Ramos (cell line): ENCODE results near the gene CNOT4.
"Not testable (repeated sequence)": the region's sequence is repeated elsewhere in the genome, so short reads cannot be mapped to it uniquely, and the experiment has no call there.

Source experiments
- in situ Hi-C: fragments of 300-500 bp; cut with MboI; formaldehyde crosslinking; loops from one replicate; pipeline ENCODE4 v1.14.3; 2022; ENCODE audit warnings: low sequenced_read_pairs; ENCODE audit not compliant: unreplicated experiment

CNOT4 gene

DNA sequence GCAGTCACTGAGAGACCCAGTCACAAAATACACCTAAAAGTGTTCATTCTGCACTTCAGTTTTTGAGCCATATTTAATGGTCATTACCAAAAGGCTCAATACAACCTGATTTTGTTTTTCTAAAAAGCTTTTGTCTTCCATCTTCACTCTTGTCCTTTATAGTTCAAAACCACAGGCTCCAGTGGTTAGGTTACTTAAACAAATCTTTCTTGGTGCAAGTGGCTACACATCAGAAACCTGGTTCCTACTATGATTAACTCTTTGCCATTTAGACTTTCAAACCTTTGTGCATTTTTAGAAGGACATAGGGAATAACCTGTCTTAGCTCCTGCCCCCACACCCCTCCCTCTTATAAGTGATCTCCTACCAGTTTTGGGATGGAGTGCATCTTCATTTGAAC is 140.5 kb downstream of the CNOT4 start:
- in situ Hi-C loops, result no loop called here

DNA sequence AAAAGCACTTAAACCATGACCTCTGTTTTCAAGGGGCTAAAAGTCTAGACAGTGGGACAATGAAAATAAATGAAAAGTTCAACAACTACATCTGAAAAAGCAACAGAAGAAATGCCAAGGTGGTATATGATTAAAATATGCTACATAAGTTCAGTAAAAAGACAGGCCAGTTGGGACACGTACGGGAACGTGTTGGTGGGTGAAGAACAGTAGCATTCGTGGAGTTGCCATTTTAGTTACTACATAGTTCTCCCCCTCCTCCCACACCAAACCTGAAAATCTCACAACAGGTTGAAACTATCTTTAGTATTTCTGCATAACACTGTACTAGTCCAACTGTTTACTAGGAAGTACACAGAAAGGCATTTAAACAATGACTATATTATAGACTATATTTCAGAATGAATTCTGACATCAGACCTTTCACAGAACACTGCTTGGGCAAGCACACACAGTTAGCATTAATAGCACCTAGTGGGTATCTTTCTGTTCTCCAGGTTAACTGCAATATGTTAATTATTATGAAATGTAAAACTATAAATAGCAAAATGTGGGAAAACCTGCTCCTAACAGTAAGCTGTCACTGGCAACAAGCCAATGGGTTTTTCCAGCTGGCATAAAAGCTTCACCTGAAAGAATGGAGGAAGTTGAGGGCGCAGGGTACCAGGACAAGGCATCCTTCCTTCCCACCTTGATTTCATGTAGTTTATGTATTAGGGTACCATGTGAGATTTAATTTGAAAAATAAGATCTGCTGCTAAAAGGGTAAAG is 141.3 kb downstream of the CNOT4 start:
- in situ Hi-C loops, result no loop called here

DNA sequence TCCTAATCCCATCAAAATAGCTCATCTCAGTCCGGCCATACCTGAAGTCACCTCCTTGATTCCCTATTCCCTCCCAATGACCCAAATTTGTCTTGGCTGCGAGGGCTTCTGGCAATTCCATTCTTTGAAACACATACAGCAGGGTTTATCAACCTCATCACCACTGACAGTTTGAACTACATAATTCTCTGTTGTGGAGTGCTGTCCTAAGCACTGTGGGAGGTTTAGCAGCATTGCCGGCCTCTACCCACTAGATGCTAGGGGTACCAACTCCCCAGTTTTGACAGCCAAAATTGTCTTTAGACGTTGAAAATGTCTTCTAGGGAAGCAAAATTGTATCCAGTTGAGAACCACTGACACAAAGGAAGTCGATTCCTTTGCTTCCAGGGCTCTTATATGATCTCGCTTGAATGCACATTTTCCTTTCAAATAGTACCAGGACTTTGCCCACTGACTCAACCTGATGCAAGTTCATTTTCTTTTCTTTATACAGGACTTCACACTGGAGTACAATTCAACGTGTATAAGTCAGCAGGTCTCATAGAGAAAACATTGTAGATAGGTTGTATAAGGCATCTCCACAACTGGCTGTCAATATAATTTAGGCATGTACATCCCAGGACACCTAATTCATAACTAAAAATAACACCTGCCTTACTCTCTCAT is 142.9 kb downstream of the CNOT4 start:
- in situ Hi-C loops, result no loop called here

DNA sequence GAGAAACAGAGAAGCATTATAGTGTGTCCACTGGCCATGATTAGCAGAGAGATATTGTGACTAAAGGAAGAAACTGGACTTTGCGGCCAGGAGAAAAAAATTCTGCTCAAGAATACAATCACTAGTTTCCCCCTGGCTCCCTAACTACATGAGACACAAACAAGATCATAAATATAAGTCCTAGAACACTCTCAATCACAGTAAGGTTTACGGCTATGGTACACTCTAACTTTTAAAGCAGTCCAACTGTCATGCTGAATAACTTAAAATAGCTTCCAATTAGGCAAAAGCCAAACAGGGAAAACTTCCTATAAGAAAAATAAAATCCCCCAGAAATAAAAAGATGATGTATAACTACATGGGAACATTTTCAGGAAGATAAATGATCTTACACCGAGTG is 144.2 kb downstream of the CNOT4 start:
- in situ Hi-C loops, result no loop called here

DNA sequence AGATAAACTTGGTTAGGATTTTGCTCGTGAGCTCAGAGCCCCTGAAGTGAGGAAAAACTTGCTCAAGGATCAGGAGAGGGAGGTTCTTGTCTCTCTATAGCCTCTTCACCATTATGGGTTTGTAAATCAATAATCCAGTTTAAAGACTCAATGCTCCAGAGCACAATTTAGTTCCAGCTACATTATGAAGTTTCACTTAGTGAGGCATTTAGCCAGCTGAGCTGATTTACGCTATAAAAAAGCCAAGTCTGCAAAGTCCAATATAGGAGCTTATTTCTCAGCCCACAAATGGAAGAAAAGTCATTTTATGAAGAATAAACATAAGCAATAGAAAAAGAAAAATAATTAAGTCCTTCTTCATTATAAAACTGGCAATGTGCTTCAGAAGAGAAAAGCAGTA is 145.7 kb downstream of the CNOT4 start:
- in situ Hi-C loops, result no loop called here

DNA sequence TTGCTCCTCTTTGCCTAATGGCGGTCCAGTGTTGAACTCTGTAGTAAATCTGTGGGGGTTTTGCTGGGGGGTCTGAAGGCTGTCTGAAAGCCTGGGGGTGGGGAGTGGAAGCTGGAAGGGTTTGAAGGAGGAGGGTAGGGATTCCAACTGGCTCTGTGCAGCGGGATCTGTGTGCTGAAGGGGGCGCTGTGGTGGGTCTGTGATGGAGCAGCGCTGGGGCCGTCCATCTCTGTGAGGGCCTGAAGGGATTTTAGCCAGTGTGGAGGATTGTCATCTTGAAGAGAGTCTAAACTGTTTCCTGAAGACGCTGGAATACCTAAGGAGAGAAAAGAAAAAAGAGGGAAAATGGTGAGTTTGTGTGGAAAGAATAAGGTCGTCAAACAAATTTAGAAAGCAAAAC is 147.0 kb downstream of the CNOT4 start:
- in situ Hi-C loops, result no loop called here

DNA sequence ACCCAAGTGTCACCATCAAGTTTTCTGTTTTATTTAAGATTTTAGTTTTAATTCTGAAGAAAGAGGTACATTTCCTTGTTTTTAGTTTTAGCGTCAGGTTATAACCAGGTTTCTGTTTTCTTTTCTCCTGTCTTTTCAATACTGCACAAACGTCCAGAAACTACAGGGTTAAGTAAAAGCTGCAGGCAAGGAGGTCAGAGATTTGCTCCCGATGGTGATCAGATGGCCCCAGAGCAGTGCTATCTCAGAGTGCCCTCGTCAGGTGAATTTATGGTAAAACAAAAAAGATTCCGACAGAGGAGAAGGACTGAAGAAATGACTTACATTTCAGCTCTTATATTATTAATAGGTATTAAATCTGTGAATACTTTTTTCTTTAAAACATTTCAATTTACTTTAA is 148.1 kb downstream of the CNOT4 start:
- in situ Hi-C loops, result no loop called here

DNA sequence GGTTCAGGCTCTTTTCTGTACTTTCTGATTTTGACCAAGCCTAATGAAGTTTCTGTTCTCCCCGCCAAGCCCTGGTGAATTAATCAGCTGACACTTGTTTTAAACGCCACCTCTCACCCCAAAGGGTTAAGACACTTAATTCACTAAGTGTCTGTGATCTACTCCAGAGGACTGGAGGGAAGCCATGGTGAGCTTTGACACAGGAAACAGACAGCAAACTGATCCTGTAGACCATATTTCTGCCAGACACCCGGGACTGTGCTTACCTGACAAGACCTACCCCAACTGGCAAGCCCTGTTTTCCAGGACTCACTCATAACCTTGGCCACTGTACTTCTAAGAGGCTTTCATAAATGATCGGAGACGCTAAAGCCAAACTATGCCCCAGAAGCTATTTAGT is 150.3 kb downstream of the CNOT4 start:
- in situ Hi-C loops, result loop anchor here (5.0 kb wide), 1 partner anchor 82 kb away; no protein-coding TSS in a partner anchor

DNA sequence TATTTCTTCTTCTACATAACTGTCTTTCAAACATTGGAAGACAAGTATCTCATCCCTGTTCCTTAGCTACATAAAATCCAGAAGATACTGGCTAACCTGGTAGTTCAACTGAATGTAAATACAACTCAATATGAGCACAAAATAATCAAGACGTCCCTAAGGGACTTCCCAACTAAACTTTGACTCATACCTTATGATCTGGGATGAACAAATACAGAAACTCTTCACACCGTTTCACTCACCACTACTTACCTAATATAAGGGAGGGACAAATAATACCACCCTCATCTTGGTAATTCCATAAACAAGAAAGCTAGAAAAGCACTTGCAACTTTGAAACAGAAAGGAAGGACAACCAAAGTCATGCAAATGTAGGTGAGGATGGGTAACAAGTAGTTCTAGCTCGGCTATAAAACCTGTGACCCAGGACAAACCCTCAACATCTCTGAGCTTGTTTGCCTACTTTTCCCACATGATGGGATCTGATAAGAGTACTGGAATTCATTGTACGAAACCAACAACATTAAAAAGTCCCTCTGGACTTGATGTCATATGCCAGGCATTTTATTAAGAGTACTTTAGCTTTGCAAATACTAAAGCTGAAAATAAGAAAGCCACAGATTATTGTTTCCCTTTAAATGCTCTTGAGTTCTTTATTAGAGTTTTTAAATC is 154.4 kb downstream of the CNOT4 start:
- in situ Hi-C loops, result loop anchor here (5.0 kb wide), 1 partner anchor 78 kb away; no protein-coding TSS in a partner anchor

DNA sequence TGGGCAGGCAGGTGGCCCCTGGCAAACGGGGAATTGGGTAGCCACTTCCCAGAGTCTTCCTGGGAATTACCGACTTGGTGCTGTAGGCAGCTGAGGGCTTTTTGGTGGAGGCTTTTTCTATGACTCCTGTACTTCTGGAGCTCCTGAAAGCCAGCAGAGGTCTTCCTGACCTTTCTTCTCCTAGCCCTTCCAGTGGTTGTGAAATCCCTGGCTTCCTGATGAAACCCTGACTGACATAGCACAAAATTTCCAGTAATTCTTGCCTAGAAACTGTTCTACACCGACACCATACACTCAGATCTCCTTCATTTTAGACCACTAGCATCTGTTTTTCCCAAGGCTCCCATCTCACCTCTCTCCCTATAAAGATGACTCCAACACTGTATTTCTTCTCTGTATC is 156.1 kb downstream of the CNOT4 start:
- in situ Hi-C loops, result no loop called here

DNA sequence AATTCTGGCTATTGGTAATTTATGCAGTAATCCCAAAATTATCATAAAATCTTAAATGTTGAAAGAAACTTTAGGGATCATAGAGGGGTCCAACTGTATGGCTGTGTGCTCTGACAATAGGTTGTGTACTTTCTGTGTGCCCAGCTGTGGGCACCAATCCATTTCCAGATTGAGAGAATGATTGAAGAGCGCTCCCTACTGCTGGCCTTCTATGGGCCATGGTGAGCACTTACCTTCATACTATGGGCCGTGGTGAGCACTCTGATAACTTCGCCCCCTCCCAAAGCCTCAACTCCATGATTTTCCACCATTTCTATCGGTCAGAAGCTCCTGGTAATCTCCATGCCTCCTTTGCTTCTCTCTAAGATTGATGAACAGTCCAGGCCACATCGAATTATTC is 157.6 kb downstream of the CNOT4 start:
- in situ Hi-C loops, result no loop called here

DNA sequence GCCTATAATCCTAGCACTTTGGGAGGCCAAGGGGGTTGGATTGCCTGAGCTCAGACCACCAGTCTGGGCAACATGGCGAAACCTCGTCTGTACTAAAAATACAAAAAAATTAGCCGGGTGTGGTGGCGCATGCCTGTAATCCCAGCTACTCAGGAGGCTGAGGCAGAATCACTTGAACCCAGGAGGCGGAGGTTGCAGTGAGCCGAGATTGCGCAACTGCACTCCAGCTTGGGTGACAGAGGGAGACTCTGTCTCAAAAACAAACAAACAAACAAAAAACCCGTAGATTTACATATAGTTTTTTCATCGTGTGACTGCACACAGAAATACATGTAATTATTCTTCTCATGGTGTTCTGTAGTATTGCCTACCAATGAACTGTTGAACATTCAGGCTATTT is 158.8 kb downstream of the CNOT4 start:
- in situ Hi-C loops, result not testable (repeated sequence)

DNA sequence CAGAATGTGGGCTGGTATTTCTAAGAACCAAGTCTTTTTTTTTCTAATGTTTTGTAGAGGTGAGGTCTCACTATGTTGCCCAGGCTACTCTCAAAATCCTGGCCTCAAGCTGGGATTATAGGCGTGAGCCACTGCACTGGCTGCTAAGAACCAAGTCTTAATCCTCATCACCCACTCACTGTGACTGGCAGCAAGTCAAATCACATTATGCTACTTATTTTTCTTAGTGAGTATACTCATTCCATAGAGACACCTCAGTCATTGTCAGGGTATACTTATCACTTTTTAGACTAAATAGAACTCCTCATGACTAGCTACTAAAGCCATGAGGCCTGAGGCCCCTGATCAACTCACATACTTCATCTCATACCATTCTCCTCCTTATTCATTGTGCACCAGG is 160.2 kb downstream of the CNOT4 start:
- in situ Hi-C loops, result no loop called here

DNA sequence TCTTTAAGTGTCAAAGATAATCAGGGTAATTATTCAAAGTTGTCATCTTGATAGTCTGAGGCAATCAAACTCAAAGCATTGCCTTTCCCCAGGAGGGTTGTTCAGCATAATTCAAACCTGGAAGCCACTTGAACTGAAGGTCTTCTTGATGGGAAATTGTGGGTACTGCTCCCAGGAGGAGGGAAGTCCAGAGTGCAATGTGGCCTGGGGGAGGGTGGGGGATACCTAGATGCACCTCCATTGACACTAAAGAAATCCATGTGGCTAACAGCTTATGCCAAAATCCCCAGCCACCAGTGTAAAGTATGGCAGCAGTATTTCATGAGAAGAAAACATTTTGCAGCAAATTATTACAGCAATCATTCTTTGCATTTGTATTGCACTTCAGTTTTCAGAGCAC is 161.4 kb downstream of the CNOT4 start:
- in situ Hi-C loops, result no loop called here

DNA sequence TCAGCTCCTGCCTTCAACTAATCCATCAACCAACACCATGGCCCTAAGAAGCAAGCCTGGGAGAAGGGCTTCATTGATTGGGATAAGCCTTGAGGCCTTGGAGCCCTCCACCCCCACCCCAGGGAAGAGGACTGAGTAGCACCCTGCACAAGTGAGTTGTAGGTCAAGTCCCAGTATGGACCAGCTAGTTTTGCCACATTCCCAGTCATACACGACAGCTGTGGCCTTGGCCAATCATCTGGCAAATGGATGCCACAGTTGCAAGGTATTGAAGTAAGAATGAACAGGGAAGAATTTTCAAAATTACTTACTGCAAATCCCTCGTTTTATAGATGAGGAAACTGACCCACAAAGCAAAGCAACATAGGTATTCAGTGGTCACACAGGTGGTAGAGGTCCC is 166.5 kb downstream of the CNOT4 start:
- in situ Hi-C loops, result no loop called here

DNA sequence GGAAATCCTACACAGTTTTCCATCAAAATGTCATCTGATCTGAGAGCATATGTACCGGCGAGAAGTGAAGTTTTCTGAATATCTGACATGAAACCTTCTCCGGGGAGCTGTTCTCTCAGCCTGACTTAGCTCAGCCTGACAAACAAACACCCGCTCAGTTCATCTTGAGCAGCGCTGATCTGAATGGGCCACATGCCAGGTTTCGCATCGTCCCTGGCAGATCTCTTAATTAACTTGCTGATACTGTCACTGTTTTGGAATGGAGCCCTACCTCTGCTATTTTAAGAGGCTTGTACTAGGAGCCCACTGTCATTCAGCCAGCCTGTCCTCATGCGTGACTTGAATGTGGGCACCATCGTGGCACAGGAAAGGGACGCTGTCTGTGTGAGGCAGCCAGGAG is 167.0 kb downstream of the CNOT4 start:
- in situ Hi-C loops, result no loop called here

DNA sequence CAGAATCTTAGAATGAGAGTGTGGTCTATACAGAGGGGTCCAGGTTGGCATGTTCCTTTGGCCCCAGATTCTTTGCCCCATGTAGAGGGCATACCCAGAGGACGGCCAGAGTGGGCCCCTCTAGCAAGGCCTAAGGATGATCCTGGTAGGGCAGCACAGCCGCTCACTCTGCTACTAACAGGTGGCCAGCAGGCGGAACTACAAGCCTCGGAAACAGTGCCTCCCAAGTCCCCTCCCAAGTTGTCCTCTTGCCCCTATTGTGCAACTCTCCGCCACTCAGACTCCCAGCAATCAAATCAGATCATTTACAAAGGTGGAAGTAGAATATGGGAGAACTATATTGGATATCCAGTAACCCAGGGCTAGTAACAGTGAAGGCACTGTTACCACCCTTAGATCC is 168.9 kb downstream of the CNOT4 start:
- in situ Hi-C loops, result no loop called here

DNA sequence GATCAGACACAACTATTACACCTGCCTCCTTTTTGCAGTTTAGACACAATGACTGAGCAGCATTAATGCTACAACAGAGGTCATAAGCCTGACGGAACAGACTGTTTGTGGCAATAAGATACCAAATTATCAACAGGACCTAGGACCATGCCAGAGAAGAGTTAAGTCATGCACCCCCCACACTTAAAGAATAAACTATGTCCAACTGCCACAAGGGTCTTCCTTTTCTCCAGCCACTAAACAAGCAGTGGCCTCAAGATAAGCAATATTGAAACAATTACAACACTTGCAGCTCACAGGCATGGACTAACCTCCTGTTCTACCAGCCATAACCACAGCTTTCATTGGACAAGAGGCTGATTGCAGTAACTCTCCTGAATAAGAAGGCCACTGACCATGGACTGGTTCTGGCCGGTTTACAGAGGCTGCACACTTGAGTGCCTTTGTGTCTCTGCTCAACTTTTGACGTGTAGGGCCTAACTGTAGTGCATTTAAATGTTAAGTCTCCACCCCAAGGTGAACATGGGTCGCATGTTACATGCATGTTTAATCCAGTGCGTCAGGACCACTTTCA is 171.8 kb downstream of the CNOT4 start:
- in situ Hi-C loops, result no loop called here

DNA sequence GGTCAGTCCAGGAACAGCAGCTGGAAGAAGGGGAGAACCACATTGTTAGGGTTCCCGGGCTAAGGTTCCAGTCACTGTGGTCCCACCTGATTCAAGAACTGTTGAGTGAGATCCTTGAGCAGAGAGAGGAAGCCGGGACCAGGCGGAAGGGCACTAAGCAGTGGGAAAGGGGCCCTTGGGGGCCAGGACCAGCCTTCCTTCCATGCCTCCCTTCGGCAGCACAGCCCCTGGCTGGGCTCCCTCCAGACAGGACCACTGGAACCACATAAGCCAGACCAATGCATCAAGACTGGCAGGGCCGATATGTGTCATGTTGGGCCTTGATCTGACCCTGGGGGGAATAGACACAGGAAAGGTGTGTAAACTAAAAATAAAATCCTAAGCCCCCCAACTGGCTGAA is 172.4 kb downstream of the CNOT4 start:
- in situ Hi-C loops, result no loop called here

DNA sequence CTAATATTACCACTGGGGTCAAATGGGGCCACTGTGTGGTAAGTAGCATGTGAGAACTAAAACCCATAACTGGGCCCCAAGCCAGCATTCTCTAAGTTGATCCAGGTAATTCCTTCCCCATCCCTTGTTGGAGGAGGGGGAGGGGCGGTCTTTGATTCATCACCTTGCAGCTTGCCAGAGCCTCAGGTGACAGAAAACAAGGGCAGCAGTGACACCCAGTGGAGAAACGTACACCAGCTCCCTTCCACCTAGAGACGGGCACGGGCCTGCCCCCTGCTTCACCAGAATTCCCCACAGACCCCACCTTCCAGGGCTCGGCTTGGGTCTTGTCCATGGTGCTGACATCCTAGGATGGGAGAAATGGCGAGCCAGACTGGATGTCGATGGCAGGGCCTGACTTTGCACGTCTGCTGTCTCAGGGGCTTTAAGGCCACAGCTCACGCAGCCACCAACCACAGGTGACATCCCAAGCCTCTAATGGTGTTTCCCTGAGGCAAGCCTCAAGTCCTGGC is 174.2 kb downstream of the CNOT4 start:
- in situ Hi-C loops, result no loop called here
